ENCODE data around the gene MACIR. TPM values are rescaled to one million over a fixed set of nuclear protein-coding genes. Genes with fewer than 3 reads are reported as not detected.

The MACIR gene
- total and polyA plus RNA-seq, 10 of the 15 experiments (the other 5 are each of a cell fraction or from before 2014, with no cell fraction given) = 2.1 to 16.1 (median 10.8) TPM

GRCh38 chr5:103295871-103296270 lies 37.3 kb downstream of the MACIR start:
- ChIA-PET CTCF (interaction anchor here (1.2 to 1.5 kb wide), 4 partner anchors 8 to 63 kb away, joined by 4 to 5 read pairs (median 5); no protein-coding TSS in a partner anchor), SMC1A (ENCODE audit: uncharacterized antibody, unreplicated experiment) (interaction anchor here (0.9 to 1.5 kb wide), 2 partner anchors 40 to 179 kb away, joined by 3 to 5 read pairs; no protein-coding TSS in a partner anchor), RAD21 (ENCODE audit: unreplicated experiment) (no interaction called here), POLR2A (no interaction called here)
- no peaks in the 10 kb centered on the region for H3K36me3 ChIP-seq (ENCODE audit: control insufficient read depth in 2 of 2, insufficient read depth in 2 of 2, low read length in 1 of 2)
- DNase-seq (ENCODE audit: low read depth, low spot score) = no peak
- no peak overlapping the region for H3K27ac ChIP-seq (ENCODE audit: control insufficient read depth, insufficient read depth)
- no peaks in the 10 kb centered on the region for H3K27me3 ChIP-seq (replicated peaks in 1 of 2; ENCODE audit: control insufficient read depth in 2 of 2, insufficient read depth in 2 of 2, low read length in 1 of 2)
- H4K20me1 ChIP-seq (ENCODE audit: control insufficient read depth, insufficient read depth) = no peaks in the 10 kb centered on the region
- no peaks in the 10 kb centered on the region for H3K9me3 ChIP-seq (replicated peaks; ENCODE audit: control insufficient read depth, insufficient read depth, low read length)
- no peak overlapping the region for H3K9ac ChIP-seq (ENCODE audit: control insufficient read depth, insufficient read depth, low read length)
- no peaks in the 10 kb centered on the region for H3K79me2 ChIP-seq (ENCODE audit: control insufficient read depth, insufficient read depth, low read length)
- TF ChIP-seq SKIL (IDR thresholded peaks at IDR 0.05; ENCODE audit: low read depth, poor library complexity, severe bottlenecking) (no peak), ZNF384 (IDR thresholded peaks at IDR 0.05; ENCODE audit: borderline replicate concordance, low read depth, low read length) (no peak), NFIC (IDR thresholded peaks at IDR 0.05; ENCODE audit: low read depth, low read length) (no peak), PML (IDR thresholded peaks at IDR 0.05; ENCODE audit: low read length) (no peak), BCL11A (IDR thresholded peaks at IDR 0.05; ENCODE audit: low read depth, low read length) (no peak), SPI1 (IDR thresholded peaks at IDR 0.05; ENCODE audit: borderline replicate concordance, insufficient read depth, low read depth, low read length) (no peak), MTA3 (IDR thresholded peaks at IDR 0.05; ENCODE audit: borderline replicate concordance, low read length) (no peak), FOXK2 (IDR thresholded peaks at IDR 0.05) (no peak), SREBF2 (IDR thresholded peaks at IDR 0.05; ENCODE audit: low read length) (no peak), CEBPZ (IDR thresholded peaks at IDR 0.05; ENCODE audit: low read depth, low read length) (no peak)
- BruUV-seq (replicated peaks) = no TSS peak
- no peak for FAIRE-seq
- 0 out of 3 replicates have a peak, but pooled peaks have one; percentile 34 for ATAC-seq
- WGBS (ENCODE audit: insufficient coverage, insufficient replicate concordance, low lambda C conversion rate, missing lambda C conversion rate) = 88% methylated on average over 3 of the region's 3 CpGs
- no peak overlapping the region for H3K4me3 ChIP-seq
- in situ Hi-C loops (cut with MboI) (no loop called here), intact Hi-C loops (cut with micrococcal nuclease; ENCODE audit: unreplicated experiment) (no loop called here)
- H3K4me1 ChIP-seq (ENCODE audit: control insufficient read depth, insufficient read depth, low read length) = no peaks in the 10 kb centered on the region
- H3K4me2 ChIP-seq (ENCODE audit: control insufficient read depth, insufficient read depth) = no peak overlapping the region
- no peak overlapping the region for H2AFZ ChIP-seq (ENCODE audit: control insufficient read depth, low read depth, low read length)
